ENCODE results near the gene PNPLA8.
"Not testable (repeated sequence)": the region's sequence is repeated elsewhere in the genome, so short reads cannot be mapped to it uniquely, and the experiment has no call there.

DNA sequence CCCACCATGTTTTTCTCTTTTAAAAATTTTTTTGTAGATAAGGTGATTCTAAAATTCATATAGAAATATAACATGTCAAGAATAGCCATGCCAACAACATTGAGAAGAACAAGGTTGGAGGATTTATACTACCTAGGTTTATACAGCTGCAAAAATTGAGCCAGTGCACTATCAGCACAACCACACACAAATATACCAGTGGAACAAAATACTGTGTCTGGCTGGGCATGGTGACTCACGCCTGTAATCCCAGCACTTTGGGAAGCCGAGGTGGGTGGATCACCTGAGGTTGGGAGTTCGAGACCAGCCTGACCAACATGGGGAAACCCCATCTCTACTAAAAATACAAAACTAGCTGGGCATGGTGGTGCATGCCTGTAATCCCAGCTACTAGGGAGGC lies 21.4 kb downstream of the PNPLA8 start:
- not testable (repeated sequence) for TF ChIP-seq CTCF (IDR thresholded peaks at IDR 0.05; ENCODE audit: insufficient read depth, low read depth, low read length); EZH2 (IDR thresholded peaks at IDR 0.05; ENCODE audit: insufficient read depth, low read length)
